K562 (cell line): ENCODE results near the gene OPA1. TPM values are rescaled to one million over a fixed set of nuclear protein-coding genes. Genes with fewer than 3 reads are reported as not detected.

Experiments used
- ATAC-seq: fragments of 200-7000 bp; cut with Tn5 transposase; 3 replicates; pipeline ENCODE4 v1.9.1; 2020; ENCODE audit warnings: moderate library complexity
- BruUV-seq: library from RNA; stranded (reverse); fragments of 400-500 nt; replicated peaks from 2 replicates; lab custom pipeline; 2021; lab: Mats Ljungman, UMichigan
- CTCF ChIA-PET: fragments of 300-600 bp; formaldehyde crosslinking; extraction: SDS; loops from one replicate; lab custom pipeline; 2021; ENCODE audit warnings: low intra/inter-chr PET ratio; lab: Yijun Ruan, JAX
- POLR2A ChIA-PET: fragments of 300-600, 350-650 bp; sonication (Branson Sonifier 250); formaldehyde crosslinking; extraction: SDS; loops from one replicate; lab custom pipeline; 2021; ENCODE audit warnings: antibody characterized with exemption, inconsistent platforms; lab: Yijun Ruan, JAX
- DNase-seq, 4 experiments: peaks; one replicate each; pipeline versions ENCODE4 v3.0.0 to v3.0.0-alpha.2; 2011 to 2018; ENCODE audit warnings: low spot score in 3 of 4, mixed read lengths in 3 of 4; ENCODE audit errors: extremely low read depth in 1 of 4
- FAIRE-seq: peaks from 2 replicates; lab custom pipeline; 2011; peaks lifted over from hg19 to GRCh38; lab: Jason Lieb, UNC
- H2AFZ ChIP-seq: 2 replicates; pipeline ENCODE4 v1.6.0; 2011; ENCODE audit warnings: low read depth, low read length, control low read depth, inconsistent platforms
- H3K27ac ChIP-seq: fragments of 200-600 bp; 3 replicates; pipeline ENCODE4 v1.8.0; 2011; ENCODE audit warnings: low read depth, mild to moderate bottlenecking, control low read depth, inconsistent platforms, low read length, moderate library complexity, mixed read lengths; ENCODE audit errors: extremely low read depth
- H3K27me3 ChIP-seq, 2 experiments: fragments of 300-600 bp in 1 of 2; 2 replicates in 1 of 2; 3 replicates in 1 of 2; pipeline versions ENCODE4 v1.6.0 to v1.8.0; 2011; ENCODE audit warnings: inconsistent platforms in 2 of 2, low read length in 2 of 2, mild to moderate bottlenecking in 1 of 2, mixed read lengths in 1 of 2, moderate library complexity in 1 of 2; ENCODE audit not compliant: control insufficient read depth in 2 of 2, insufficient read depth in 2 of 2
- H3K36me3 ChIP-seq: fragments of 300-600 bp; 3 replicates; pipeline ENCODE4 v1.8.0; 2011; ENCODE audit warnings: mild to moderate bottlenecking, low read length, inconsistent platforms; ENCODE audit not compliant: control insufficient read depth, insufficient read depth
- H3K4me1 ChIP-seq, 2 experiments: fragments of 200-600 bp in 1 of 2; replicated peaks in 1 of 2; 2 replicates in 1 of 2; 3 replicates in 1 of 2; pipeline versions ENCODE4 v1.5.1 to v1.8.0; 2011; ENCODE audit warnings: inconsistent platforms in 2 of 2, low read length in 2 of 2, mild to moderate bottlenecking in 1 of 2, mixed read lengths in 1 of 2, moderate library complexity in 1 of 2; ENCODE audit not compliant: control insufficient read depth in 2 of 2, insufficient read depth in 2 of 2
- H3K4me2 ChIP-seq: 2 replicates; pipeline ENCODE4 v1.6.1; 2011; ENCODE audit warnings: low read length, control low read depth, inconsistent platforms, mixed read lengths; ENCODE audit not compliant: insufficient read depth
- H3K4me3 ChIP-seq: fragments of 200-600 bp; sonication (generic), shearing (Covaris generic); 2 replicates; pipeline ENCODE4 v1.5.1; 2016; ENCODE audit warnings: control low read depth, inconsistent platforms
- H3K79me2 ChIP-seq: fragments of 200-600 bp; 3 replicates; pipeline ENCODE4 v1.8.0; 2011; ENCODE audit warnings: low read length, inconsistent platforms; ENCODE audit not compliant: control insufficient read depth, insufficient read depth
- H3K9ac ChIP-seq, 2 experiments: 2 replicates each; pipeline versions ENCODE4 v1.6.0 to v1.6.1; 2011; ENCODE audit warnings: low read depth in 2 of 2, low read length in 2 of 2, control low read depth in 1 of 2, inconsistent platforms in 1 of 2, mild to moderate bottlenecking in 1 of 2, mixed read lengths in 1 of 2; ENCODE audit not compliant: insufficient read depth in 1 of 2
- H3K9me1 ChIP-seq: one replicate; pipeline ENCODE4 v1.6.0; 2011; ENCODE audit warnings: inconsistent platforms, mild to moderate bottlenecking, low read length, moderate library complexity; ENCODE audit not compliant: control insufficient read depth, insufficient read depth
- H3K9me3 ChIP-seq: replicated peaks from 2 replicates; pipeline ENCODE4 v1.5.1; 2011; ENCODE audit warnings: low read depth, low read length, inconsistent platforms; ENCODE audit not compliant: control insufficient read depth, insufficient read depth
- H4K20me1 ChIP-seq: replicated peaks from 2 replicates; pipeline ENCODE4 v1.6.1; 2011; ENCODE audit warnings: low read length, inconsistent platforms, mixed read lengths; ENCODE audit not compliant: control insufficient read depth, insufficient read depth
- PBX2 ChIP-seq, 2 experiments: IDR thresholded peaks in 1 of 2; conservative IDR thresholded peaks in 1 of 2; 2 replicates each; pipeline ENCODE4 v1.6.1; 2016; ENCODE audit warnings: low read depth in 2 of 2, mild to moderate bottlenecking in 1 of 2, missing compliant biosample characterization in 1 of 2, missing genetic modification characterization in 1 of 2, moderate library complexity in 1 of 2
- RBM15 ChIP-seq: fragments of 200-400 bp; formaldehyde crosslinking; IDR thresholded peaks from 2 replicates; pipeline ENCODE4 v1.6.1; 2018; ENCODE audit warnings: mild to moderate bottlenecking, low read length, moderate library complexity; ENCODE audit not compliant: insufficient read depth
- SMARCB1 ChIP-seq: IDR thresholded peaks from 2 replicates; pipeline ENCODE4 v1.6.1; 2011; ENCODE audit warnings: improper control_type of control experiment, low read depth; ENCODE audit not compliant: insufficient read length
- WGBS: fragments of 100-300 bp; shearing (Covaris generic); methylation state at CpG from one replicate; pipeline ENCODE4 v1.1.6; 2016; ENCODE audit warnings: low coverage, mixed read lengths; ENCODE audit not compliant: insufficient coverage; ENCODE audit errors: missing lambda C conversion rate; 5-methylcytosine and 5-hydroxymethylcytosine counted together
- in situ Hi-C: fragments of 300-500 bp; cut with MboI; formaldehyde crosslinking; loops from 4 replicates; pipeline ENCODE4 v1.15.0; 2018; ENCODE audit warnings: inconsistent platforms, mixed read lengths
- intact Hi-C: fragments of 100-400 bp; cut with micrococcal nuclease; formaldehyde crosslinking; loops from 2 replicates; pipeline ENCODE4 v1.14.2; 2022
- polyA plus RNA-seq, 8 experiments: library from polyadenylated mRNA; depleted of rRNA in 4 of 8; stranded (reverse) in 5 of 8; unstranded in 3 of 8; fragments of >200 nt; fragmentation: Nextera tagmentation in 2 of 8; fragmentation: Illumina TruSeq in 1 of 8; extraction: Ambion mirVana in 2 of 8; extraction: Trizol in 1 of 8; gene quantifications; 2 replicates each; pipeline versions ENCODE4 v1.2.1 to v1.2.3, GENCODE V29; 2011 to 2014; ENCODE audit warnings: inconsistent platforms in 1 of 8, missing spikeins in 1 of 8
- total RNA-seq, 7 experiments: library from RNA; depleted of rRNA in 6 of 7; stranded (reverse); fragments of >200 nt in 6 of 7; fragmentation: Illumina TruSeq in 2 of 7; extraction: Trizol in 2 of 7; gene quantifications; 2 replicates each; pipeline versions ENCODE4 v1.2.1 to v1.2.3, GENCODE V29; 2011 to 2021; ENCODE audit warnings: low replicate concordance in 1 of 7

The OPA1 gene
- total and polyA plus RNA-seq, 9 of the 15 experiments (the other 6 are each of a cell fraction or from before 2014, with no cell fraction given) = 19.7 to 127 (median 94.7) TPM

- TF ChIP-seq PBX2 (CRISPR knock-in tag; IDR thresholded peaks at IDR 0.05; ENCODE audit: low read depth) (no peak), PBX2 (tag; conservative IDR thresholded peaks at IDR 0.05; ENCODE audit: low read depth) (no peak)
Measured at GRCh38 chr3:193681631-193682030, 88.6 kb downstream of the OPA1 start (continued).

GRCh38 chr3:193686665-193687483 is 93.9 kb downstream of the OPA1 start:
- ATAC-seq (peak; percentile 15; the same call in 1 of the 3 replicates), DNase-seq (peak in 1 of 4 experiments; percentile 5), FAIRE-seq (no peak)
- no TSS peak for BruUV-seq
- intact Hi-C loops = no loop called here
- Histone ChIP-seq H3K79me2 (peaks cover 6% of the 10 kb centered on the region; the same call in 1 of the 3 replicates), H3K9me3 (no peaks in the 10 kb centered on the region), H3K4me2 (no peak overlapping the region), H3K27ac (peak overlapping the region; percentile 31; the same call in 2 of the 3 replicates)
- POLR2A ChIA-PET = interaction anchor here (0.9 to 1.8 kb wide), 8 partner anchors 8 to 64 kb away, joined by 3 to 9 read pairs (median 4); no protein-coding TSS in a partner anchor
- 38% methylated on average over 4 of the region's 4 CpGs for WGBS
- TF ChIP-seq SMARCB1 (peak; percentile 18), RBM15 (no peak)
- TF ChIP-seq, all 486 proteins: peak for 1
- no peak overlapping the region for H2AFZ ChIP-seq
- in situ Hi-C loops = no loop called here
- H4K20me1 ChIP-seq = no peaks in the 10 kb centered on the region
- no peak overlapping the region for H3K4me3 ChIP-seq
- H3K9ac ChIP-seq = no peak overlapping the region
- peaks cover 42% of the 10 kb centered on the region; the same call in 2 of the 3 replicates for H3K36me3 ChIP-seq
- CTCF ChIA-PET = no interaction called here
- H3K4me1 ChIP-seq = peaks cover 6 to 31% of the 10 kb centered on the region in 2 experiments
- H3K27me3 ChIP-seq = no peaks in the 10 kb centered on the region
- no peaks in the 10 kb centered on the region for H3K9me1 ChIP-seq
